Thoracic aorta (tissue), 2 donors: ENCODE results near the gene PRM3. TPM values are rescaled to one million over a fixed set of nuclear protein-coding genes. Genes with fewer than 3 reads are reported as not detected.

ENCODE experiments used
- ATAC-seq: fragments of 150-250 bp; one replicate; pipeline ENCODE4 v1.8.0; 2017; ENCODE audit warnings: low read depth; ENCODE audit not compliant: insufficient number of reproducible peaks, low FRiP score
- DNase-seq: peaks from one replicate; pipeline ENCODE4 v3.0.0-alpha.2; 2020; ENCODE audit warnings: low spot score
- H3K27ac ChIP-seq, 2 donors: fragments of 200-600 bp; sonication (generic); 1 replicate in 1 of 2; 2 replicates in 1 of 2; pipeline ENCODE4 v1.5.1; 2016; ENCODE audit warnings: mild to moderate bottlenecking in 2 of 2, moderate library complexity in 2 of 2
- H3K27me3 ChIP-seq: fragments of 200-600 bp; sonication (generic); replicated peaks from 2 replicates; pipeline ENCODE4 v1.6.0; 2016; ENCODE audit warnings: mild to moderate bottlenecking; ENCODE audit not compliant: insufficient read depth
- H3K36me3 ChIP-seq: fragments of 200-600 bp; sonication (generic); one replicate; pipeline ENCODE4 v1.5.1; 2016
- H3K4me1 ChIP-seq, 2 donors: fragments of 200-600 bp; sonication (generic); 1 replicate in 1 of 2; 2 replicates in 1 of 2; pipeline versions ENCODE4 v1.5.1 to v1.6.0; 2016; ENCODE audit warnings: low read depth in 2 of 2, mild to moderate bottlenecking in 1 of 2; ENCODE audit not compliant: control insufficient read depth in 1 of 2
- H3K4me3 ChIP-seq: fragments of 200-600 bp; sonication (generic); 2 replicates; pipeline ENCODE4 v1.5.1; 2016; ENCODE audit warnings: mild to moderate bottlenecking
- H3K9me3 ChIP-seq: fragments of 200-600 bp; sonication (generic); 2 replicates; pipeline ENCODE4 v1.5.1; 2016
- total RNA-seq, 2 donors: library from RNA; depleted of rRNA; stranded (reverse); fragments of >200 nt; gene quantifications; one replicate each; pipeline versions ENCODE4 v1.1.0 to v1.2.3, GENCODE V29; 2016
- TF ChIP-seq, protein P1 (sequence below): fragments of 200-600 bp; sonication (generic); IDR thresholded peaks from one replicate; pipeline ENCODE4 v1.5.1; 2019; ENCODE audit warnings: antibody characterized with exemption

PRM3 gene
- total RNA-seq, 2 donors from 2014 or later = not detected

DNA sequence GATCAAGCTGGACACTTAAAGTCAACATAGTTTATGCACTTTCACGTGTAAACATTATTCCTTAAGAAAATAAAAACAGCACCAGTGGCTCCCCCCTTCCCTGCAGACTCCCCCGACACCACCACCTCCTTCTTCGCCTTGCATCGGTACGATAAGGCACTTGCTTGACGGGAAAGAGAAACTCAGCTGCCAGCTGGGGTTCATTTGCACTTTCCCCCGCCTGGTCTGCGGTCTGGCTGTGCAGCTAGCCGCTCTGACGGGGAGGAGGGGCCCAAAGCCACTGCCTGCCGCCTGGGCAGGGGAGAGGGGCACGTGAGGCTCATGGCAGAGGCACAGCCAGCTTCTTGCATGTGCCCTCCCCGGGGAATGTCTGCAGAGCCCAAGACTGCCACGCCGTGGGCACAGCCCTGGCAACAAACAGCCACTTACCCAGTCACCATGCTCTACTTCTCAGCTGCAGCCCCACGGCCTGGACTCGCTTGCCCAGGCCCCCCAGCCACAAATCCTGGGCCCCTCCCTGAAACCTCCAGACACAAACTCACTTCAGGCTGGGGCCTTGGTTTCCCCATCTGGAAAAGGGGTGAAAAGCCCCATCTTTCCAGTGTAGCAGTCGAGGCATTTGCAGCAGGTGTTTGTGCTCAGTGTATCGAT, 24.2 kb upstream of the PRM3 start:
- H3K4me1 ChIP-seq = peaks cover 6 to 26% of the 10 kb centered on the region in 2 donors
- no peaks in the 10 kb centered on the region for H3K27me3 ChIP-seq
- TF ChIP-seq, protein P1, sequence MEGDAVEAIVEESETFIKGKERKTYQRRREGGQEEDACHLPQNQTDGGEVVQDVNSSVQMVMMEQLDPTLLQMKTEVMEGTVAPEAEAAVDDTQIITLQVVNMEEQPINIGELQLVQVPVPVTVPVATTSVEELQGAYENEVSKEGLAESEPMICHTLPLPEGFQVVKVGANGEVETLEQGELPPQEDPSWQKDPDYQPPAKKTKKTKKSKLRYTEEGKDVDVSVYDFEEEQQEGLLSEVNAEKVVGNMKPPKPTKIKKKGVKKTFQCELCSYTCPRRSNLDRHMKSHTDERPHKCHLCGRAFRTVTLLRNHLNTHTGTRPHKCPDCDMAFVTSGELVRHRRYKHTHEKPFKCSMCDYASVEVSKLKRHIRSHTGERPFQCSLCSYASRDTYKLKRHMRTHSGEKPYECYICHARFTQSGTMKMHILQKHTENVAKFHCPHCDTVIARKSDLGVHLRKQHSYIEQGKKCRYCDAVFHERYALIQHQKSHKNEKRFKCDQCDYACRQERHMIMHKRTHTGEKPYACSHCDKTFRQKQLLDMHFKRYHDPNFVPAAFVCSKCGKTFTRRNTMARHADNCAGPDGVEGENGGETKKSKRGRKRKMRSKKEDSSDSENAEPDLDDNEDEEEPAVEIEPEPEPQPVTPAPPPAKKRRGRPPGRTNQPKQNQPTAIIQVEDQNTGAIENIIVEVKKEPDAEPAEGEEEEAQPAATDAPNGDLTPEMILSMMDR = no peak
- no peaks in the 10 kb centered on the region for H3K9me3 ChIP-seq
- H3K4me3 ChIP-seq = peak overlapping the region; percentile 61
- ATAC-seq (peak; percentile 58), DNase-seq (peak; percentile 8)
- no peaks in the 10 kb centered on the region for H3K36me3 ChIP-seq
- H3K27ac ChIP-seq = no peak overlapping the region

DNA sequence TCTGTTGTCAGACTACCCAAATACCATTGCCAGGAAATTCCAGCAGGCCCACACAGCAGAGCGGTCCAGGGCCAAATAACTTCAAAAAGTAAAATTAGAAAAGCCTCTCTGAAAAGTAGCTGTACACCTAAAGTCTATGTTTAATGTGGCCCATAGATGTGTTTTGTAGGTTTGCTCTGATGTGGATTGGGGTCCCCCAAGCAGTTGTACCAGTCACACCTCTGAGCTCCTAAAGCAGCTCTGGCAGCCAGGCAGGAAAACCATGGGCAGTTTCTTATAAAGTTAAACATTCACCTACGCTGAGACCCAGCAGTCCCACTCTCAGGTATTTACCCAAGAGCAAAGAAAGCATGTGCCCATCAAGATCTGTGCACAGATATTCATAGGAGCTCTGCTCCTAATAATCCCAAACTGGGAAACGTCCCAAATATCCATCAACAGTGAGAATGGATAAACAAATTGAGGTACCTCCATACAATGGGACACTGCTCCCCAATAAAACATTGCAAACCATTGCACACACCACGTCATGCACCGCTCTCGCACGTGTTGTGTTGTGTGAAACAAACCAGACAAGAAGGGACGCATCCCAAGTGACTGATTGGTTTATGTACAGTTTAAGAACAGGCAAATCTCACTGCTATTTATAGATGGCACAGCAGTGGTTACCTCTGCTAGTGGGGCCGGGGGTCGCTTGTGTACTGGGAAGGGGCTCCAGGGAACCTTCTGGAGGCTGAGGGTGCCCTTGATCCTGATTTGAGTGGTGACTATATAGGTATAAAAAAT, 23.5 kb upstream of the PRM3 start:
- H3K27ac ChIP-seq = no peak overlapping the region
- peak overlapping the region; percentile 61 for H3K4me3 ChIP-seq
- ATAC-seq (no peak), DNase-seq (no peak)
- H3K4me1 ChIP-seq = peaks cover 6 to 26% of the 10 kb centered on the region in 2 donors
- no peaks in the 10 kb centered on the region for H3K27me3 ChIP-seq
- TF ChIP-seq, protein P1 = no peak
- H3K36me3 ChIP-seq = no peaks in the 10 kb centered on the region
- H3K9me3 ChIP-seq = no peaks in the 10 kb centered on the region

DNA sequence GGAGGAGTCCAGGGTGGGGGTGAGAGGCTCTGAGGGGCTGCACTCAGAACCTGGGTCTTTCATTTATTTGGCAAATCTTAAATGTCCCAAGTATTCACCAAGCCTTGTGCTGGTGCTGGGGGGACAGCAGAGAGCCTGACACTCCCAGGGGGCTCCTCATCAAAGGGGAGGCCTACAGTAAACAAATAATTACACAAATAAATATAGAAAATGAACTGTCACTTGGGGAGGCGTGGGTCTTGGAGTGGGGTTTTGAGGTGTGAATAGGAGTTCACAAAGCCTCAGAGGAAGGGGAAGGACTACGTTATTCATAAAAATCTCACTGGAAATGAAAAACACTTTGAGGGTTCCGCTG, 22.9 kb upstream of the PRM3 start:
- Histone ChIP-seq H3K9me3 (no peaks in the 10 kb centered on the region), H3K4me1 (peaks cover 6 to 26% of the 10 kb centered on the region in 2 donors), H3K36me3 (no peaks in the 10 kb centered on the region), H3K4me3 (no peak overlapping the region), H3K27ac (no peak overlapping the region), H3K27me3 (no peaks in the 10 kb centered on the region)
- ATAC-seq = no peak
- TF ChIP-seq, protein P1 = no peak
- no peak for DNase-seq

DNA sequence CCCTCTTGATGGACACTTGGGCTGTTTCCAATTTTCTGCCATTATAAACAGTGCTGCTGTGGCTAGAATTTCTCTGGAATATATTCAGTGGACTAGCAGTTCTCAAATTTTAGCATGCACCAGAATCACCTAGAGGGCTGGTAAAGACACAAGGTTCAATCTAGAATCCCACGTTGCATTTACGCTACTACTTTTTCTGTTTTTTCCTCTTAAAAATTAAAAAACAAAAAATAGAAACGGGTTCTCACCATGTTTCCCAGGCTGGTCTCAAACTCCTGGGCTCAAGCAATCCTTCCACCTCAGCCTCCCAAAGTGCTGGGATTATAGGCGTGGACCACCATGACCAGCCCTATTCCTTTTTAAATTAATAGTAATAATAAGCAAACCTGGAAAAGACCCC, 22.2 kb upstream of the PRM3 start:
- no peaks in the 10 kb centered on the region for H3K36me3 ChIP-seq
- TF ChIP-seq, protein P1 = no peak
- no peaks in the 10 kb centered on the region for H3K9me3 ChIP-seq
- no peak for DNase-seq
- peaks cover 6 to 26% of the 10 kb centered on the region in 2 donors for H3K4me1 ChIP-seq
- no peak overlapping the region for H3K27ac ChIP-seq
- no peak overlapping the region for H3K4me3 ChIP-seq
- ATAC-seq = no peak
- no peaks in the 10 kb centered on the region for H3K27me3 ChIP-seq

DNA sequence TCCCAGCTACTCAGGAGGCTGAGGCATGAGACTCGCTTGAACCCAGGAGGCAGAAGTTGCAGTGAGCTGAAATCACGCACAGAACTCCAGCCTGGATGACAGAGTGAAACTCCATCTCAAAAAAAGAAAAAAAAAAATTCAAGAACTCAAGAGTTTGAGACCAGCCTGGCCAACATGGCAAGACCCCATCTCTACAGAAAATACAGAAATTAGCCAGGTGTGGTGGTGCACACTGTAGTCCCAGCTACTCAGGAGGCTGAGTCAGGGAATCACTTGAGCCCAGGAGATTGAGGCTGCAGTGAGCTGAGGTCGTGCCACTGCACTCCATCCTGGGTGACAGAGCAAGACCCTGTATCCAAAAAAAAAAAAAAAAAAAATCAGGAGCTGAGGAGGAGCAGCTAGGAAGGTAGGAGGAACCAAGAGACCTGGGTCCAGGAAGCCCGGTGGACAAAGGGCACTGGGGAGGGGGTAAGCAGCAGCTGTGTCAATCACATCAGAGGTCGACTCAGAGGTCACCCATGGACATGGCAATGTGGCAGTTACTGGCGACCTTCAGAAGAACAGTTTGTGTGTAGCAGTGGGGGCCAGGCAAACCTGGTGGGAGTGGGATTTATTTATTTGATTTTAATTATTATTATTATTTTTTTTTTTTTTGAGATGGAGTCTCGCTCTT, 18.8 kb upstream of the PRM3 start:
- Histone ChIP-seq H3K36me3 (no peaks in the 10 kb centered on the region), H3K27me3 (no peaks in the 10 kb centered on the region), H3K4me3 (no peak overlapping the region), H3K27ac (no peak overlapping the region), H3K4me1 (peaks cover 5 to 15% of the 10 kb centered on the region in 2 donors), H3K9me3 (no peaks in the 10 kb centered on the region)
- ATAC-seq (no peak), DNase-seq (no peak)
- TF ChIP-seq, protein P1 = no peak
